Activated T-helper 17 cell treated with anti-CD3 and anti-CD28 coated beads, Interleukin-2, amount 50 U/mL, for 72 hours (primary cell): ENCODE measurements around the gene RTN1. TPM values are rescaled to one million over a fixed set of nuclear protein-coding genes. Genes with fewer than 3 reads are reported as not detected.
A peak's percentile ranks its signal among the peaks of the same experiment; 100 is the strongest.

Source experiments
- ATAC-seq: fragments of 150-1000 bp; cut with Tn5 transposase; replicated peaks from 2 replicates; pipeline ENCODE4 v1.10.0; 2021; ENCODE audit warnings: mild to moderate bottlenecking, moderate library complexity
- H3K27ac Mint-ChIP-seq: one replicate; pipeline ENCODE4 v1.8.0; 2022; ENCODE audit warnings: mixed read lengths
- H3K27me3 Mint-ChIP-seq: one replicate; pipeline ENCODE4 v1.8.0; 2022; ENCODE audit warnings: mixed read lengths
- H3K36me3 Mint-ChIP-seq: one replicate; pipeline ENCODE4 v1.8.0; 2022; ENCODE audit warnings: low read depth, mild to moderate bottlenecking, mixed read lengths
- H3K4me1 Mint-ChIP-seq: one replicate; pipeline ENCODE4 v1.8.0; 2022; ENCODE audit warnings: mixed read lengths
- H3K4me3 Mint-ChIP-seq: one replicate; pipeline ENCODE4 v1.8.0; 2022; ENCODE audit warnings: mild to moderate bottlenecking, mixed read lengths
- H3K9me3 Mint-ChIP-seq: one replicate; pipeline ENCODE4 v1.8.0; 2022; ENCODE audit warnings: mixed read lengths
- total RNA-seq, 2 donors: library from RNA; stranded (reverse); gene quantifications; one replicate each; pipeline ENCODE4 v1.2.3, GENCODE V29; 2022

RTN1 gene, protein sequence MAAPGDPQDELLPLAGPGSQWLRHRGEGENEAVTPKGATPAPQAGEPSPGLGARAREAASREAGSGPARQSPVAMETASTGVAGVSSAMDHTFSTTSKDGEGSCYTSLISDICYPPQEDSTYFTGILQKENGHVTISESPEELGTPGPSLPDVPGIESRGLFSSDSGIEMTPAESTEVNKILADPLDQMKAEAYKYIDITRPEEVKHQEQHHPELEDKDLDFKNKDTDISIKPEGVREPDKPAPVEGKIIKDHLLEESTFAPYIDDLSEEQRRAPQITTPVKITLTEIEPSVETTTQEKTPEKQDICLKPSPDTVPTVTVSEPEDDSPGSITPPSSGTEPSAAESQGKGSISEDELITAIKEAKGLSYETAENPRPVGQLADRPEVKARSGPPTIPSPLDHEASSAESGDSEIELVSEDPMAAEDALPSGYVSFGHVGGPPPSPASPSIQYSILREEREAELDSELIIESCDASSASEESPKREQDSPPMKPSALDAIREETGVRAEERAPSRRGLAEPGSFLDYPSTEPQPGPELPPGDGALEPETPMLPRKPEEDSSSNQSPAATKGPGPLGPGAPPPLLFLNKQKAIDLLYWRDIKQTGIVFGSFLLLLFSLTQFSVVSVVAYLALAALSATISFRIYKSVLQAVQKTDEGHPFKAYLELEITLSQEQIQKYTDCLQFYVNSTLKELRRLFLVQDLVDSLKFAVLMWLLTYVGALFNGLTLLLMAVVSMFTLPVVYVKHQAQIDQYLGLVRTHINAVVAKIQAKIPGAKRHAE
- not detected for total RNA-seq

DNA sequence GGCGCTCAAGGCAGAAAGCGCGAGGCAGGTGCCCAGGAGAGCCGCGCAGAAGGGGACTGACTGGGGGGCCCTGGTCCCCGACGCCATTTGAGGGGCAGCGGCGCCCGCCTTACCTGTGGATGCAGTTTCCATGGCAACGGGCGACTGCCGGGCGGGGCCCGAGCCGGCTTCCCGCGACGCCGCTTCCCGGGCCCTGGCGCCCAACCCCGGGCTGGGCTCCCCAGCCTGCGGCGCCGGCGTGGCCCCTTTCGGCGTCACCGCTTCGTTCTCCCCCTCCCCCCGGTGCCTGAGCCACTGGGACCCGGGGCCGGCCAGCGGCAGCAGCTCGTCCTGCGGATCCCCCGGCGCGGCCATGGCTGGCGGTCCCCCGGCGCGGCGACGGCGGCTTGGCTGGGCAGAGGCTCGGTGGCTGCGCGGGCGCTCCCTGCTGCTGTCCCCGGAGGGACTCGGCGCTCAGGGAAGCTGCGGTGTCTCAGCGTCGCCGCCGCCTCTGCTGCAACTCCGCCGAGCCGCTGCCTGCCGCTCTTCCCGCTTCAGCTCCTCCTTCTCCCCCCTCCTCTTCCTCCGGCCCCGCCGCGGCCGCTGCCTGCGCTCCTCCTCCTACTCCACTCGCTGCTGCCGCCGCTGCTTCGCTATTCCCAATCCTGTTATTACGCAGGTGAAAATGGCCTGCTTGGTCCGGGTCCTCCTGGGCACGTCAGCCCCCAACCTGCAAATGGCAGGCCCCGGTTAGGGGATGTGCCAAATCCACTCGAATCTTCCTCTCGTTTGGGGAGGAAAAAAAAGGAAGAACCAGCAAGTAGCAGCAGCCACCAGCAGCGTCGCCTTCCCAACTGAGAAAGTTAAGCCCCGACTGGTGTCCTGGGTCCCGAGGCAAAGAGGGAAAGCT, at the start of gene RTN1:
RTN1 (minus strand) TSS at position 500 of the 889 bp plus-strand sequence; CDS start at position 354, 146 bp downstream.
- Mint-ChIP-seq H3K27me3 (peaks cover 44% of the 10 kb centered on the region), H3K4me3 (peak within 1 kb of the TSS; percentile 74), H3K36me3 (no peaks in the 10 kb centered on the region), H3K27ac (no peak within 1 kb of the TSS), H3K9me3 (no peaks in the 10 kb centered on the region), H3K4me1 (no peaks in the 10 kb centered on the region)
- peak; percentile 37 for ATAC-seq

DNA sequence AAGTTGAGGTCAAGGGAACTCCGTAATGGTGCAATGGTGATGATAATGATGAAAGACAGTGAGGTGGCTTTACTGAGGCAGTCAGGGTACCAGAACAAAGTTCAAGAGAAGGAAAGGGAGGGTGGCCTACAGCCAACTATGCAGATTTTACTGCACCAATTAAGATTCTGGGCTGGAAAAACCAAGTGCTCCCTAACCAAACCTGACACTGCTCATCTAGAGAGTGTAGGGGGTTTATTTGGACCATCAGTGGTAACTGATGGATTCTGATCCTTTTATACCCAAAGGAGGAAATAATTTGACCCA, 49.8 kb upstream of the RTN1 start:
- no peaks in the 10 kb centered on the region for H3K36me3 Mint-ChIP-seq
- peak overlapping the region; percentile 36 for H3K4me3 Mint-ChIP-seq
- no peaks in the 10 kb centered on the region for H3K9me3 Mint-ChIP-seq
- H3K27me3 Mint-ChIP-seq = peaks cover 31% of the 10 kb centered on the region
- ATAC-seq = no peak
- H3K4me1 Mint-ChIP-seq = no peaks in the 10 kb centered on the region
- H3K27ac Mint-ChIP-seq = no peak overlapping the region

DNA sequence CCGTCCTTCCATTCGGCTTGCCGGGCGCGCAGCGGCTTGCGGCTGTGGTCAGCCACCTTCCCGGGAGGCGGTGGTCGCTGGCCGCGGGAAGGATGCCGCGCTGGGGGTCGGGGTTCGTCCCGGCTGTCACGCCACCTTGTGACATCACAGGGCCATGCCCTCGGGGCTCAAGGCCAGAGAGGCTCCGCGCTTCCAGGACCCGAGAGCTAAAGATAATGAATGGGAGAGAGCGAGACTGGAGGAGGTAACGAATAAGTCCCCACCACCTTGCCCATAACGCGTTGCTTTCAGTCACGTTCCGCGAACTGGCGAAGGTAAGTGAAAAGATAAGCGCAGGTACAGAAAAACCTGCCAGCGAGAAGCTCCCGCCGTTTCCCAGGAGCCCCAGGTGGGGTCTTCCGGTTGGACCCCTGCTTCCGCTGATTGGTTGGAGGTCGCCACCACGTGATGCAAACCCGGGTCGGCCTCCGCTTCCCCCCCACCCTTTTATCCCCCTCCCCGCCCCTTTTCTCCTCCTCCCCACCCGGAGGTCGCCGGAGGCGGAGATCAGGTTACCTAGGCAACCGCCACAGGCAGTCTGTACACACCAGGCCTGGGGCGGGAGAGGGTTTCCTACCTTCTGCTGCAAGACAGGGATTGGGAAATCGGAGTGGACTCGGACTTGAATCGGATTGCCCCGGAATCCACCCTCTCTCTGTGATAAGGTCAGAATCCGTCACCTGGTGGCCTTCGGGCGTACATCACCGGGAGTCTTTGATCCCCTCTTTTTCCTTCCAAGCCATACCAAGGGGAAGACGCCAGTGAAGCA, 49.2 kb upstream of the RTN1 start, which contains the start of gene LRRC9:
LRRC9 (plus strand) TSS at position 575 of the 808 bp plus-strand sequence.
- Mint-ChIP-seq H3K4me3 (peak within 1 kb of the TSS; percentile 61), H3K27ac (no peak within 1 kb of the TSS), H3K36me3 (no peaks in the 10 kb centered on the region), H3K4me1 (no peaks in the 10 kb centered on the region), H3K9me3 (no peaks in the 10 kb centered on the region), H3K27me3 (peaks cover 28% of the 10 kb centered on the region)
- ATAC-seq = no peak

DNA sequence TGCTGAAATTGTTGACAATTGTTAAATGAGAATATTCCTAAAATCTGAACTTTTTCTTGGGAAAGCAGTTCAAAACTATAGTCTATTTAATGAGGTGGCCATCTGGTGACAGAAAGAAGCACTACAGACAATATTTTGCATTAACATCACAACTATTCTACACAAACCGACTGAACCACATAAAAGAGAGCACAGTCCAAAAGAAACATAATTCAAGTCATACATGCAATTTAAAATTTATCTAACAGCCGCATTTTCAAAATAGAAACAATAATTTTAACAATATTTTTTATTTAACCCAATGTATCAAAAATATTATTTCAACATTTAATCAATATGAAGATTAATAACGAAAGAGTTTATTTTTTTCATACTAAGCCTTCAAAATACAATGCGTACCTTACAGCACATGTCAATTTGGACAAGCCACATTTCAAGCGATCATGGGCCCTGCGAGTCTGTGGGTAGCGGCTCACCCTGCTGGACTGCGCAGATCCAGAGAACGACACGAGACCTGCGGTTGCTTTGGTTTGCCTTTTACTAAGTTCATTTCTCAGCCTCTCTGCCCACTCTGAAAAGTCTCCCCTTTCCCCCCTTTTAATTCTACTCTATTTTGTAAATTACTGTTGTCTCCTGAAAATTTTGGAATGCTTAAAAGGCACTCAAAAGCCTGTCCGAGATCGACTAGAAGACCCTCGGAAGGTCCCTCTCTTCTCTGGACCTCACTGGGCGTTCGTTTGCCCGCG, 48.4 kb upstream of the RTN1 start:
- Mint-ChIP-seq H3K27me3 (peaks cover 27% of the 10 kb centered on the region), H3K27ac (no peak overlapping the region), H3K4me1 (no peaks in the 10 kb centered on the region), H3K9me3 (no peaks in the 10 kb centered on the region), H3K36me3 (no peaks in the 10 kb centered on the region), H3K4me3 (peak overlapping the region; percentile 61)
- peak; percentile 49 for ATAC-seq

DNA sequence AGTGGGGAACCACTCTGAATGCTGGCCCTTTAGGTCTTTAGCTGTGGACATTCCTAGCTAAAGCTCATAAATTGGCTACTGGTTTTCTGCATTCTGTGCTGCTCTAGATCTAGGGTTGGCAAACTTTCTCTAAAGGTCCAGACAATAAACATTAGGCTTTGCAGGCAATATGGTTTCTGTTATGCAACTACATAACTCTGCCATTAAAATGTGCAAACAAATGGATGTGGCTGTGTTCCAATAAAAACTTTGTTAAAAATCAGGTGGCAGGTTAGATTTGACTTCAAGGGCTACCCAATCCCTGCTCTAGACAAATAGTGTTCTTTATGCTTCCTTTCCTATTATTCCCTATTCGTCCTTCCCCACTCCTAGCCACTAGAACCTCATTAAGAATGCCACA, 42.6 kb upstream of the RTN1 start:
- no peaks in the 10 kb centered on the region for H3K36me3 Mint-ChIP-seq
- no peaks in the 10 kb centered on the region for H3K9me3 Mint-ChIP-seq
- H3K27me3 Mint-ChIP-seq = peaks cover 21% of the 10 kb centered on the region
- H3K4me1 Mint-ChIP-seq = no peaks in the 10 kb centered on the region
- no peak overlapping the region for H3K4me3 Mint-ChIP-seq
- H3K27ac Mint-ChIP-seq = no peak overlapping the region
- ATAC-seq = no peak

DNA sequence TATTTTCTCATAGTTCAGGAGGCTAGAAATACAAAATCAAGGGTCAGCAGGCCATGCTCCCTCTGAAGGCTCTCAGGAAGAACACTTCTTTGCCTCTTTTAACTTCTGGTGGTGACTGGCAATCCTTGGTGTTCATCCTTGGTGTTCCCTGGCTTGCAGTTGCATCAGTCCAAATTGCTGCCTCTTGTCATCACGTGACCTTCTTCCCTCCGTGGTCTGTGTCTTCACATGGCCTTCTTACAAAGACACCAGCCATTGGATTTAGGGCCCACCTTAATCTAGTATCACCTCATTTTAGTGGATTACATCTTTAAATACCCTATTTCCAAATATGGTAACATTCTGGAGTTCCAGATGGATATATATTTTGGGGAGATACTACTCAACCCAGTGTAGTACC, 41.9 kb upstream of the RTN1 start:
- no peaks in the 10 kb centered on the region for H3K4me1 Mint-ChIP-seq
- H3K4me3 Mint-ChIP-seq = no peak overlapping the region
- H3K27me3 Mint-ChIP-seq = peaks cover 20% of the 10 kb centered on the region
- no peaks in the 10 kb centered on the region for H3K9me3 Mint-ChIP-seq
- H3K36me3 Mint-ChIP-seq = no peaks in the 10 kb centered on the region
- H3K27ac Mint-ChIP-seq = no peak overlapping the region
- ATAC-seq = no peak

DNA sequence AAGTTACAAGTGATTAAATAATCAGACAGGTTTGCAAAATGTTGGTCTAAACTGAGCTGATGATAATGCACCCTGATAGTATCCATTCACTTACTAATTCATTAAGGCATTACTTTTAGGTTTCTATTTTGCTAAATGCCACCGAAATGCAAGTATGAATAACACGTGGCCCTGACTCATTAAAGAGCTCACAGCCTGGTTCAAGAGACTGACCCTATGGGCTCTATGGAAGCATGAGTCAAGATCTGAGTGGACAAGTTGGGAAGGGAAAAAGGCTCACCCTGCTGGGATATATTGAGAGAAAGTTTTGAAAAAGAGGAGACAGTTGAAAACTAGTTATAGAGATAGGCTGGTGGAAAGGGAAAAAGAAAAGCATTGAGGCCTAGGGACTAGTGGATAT, 34.6 kb upstream of the RTN1 start:
- Mint-ChIP-seq H3K4me1 (no peaks in the 10 kb centered on the region), H3K36me3 (no peaks in the 10 kb centered on the region), H3K9me3 (no peaks in the 10 kb centered on the region), H3K27me3 (peaks cover 7% of the 10 kb centered on the region), H3K27ac (no peak overlapping the region), H3K4me3 (no peak overlapping the region)
- no peak for ATAC-seq

DNA sequence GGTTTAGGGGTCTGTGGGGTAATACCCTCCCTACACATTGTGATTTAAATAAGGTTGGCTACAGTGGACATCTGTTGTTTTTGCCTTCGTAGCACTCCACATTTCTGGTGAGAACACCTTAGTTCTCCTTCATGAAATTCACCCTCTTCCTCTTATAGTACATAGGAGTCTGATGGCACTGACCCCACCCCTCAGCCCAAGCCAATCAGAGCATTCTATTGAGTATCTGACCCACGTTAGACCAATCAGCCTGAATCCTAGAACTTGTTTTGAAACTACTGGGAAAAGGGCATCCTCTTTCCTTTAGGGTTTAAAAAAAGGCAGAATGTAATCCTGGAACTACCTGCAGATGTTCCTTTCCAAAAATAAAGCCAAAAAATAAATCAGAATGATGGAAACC, 33.6 kb upstream of the RTN1 start:
- no peak overlapping the region for H3K4me3 Mint-ChIP-seq
- peaks cover 8% of the 10 kb centered on the region for H3K27me3 Mint-ChIP-seq
- no peaks in the 10 kb centered on the region for H3K9me3 Mint-ChIP-seq
- H3K4me1 Mint-ChIP-seq = no peaks in the 10 kb centered on the region
- H3K27ac Mint-ChIP-seq = no peak overlapping the region
- ATAC-seq = no peak
- no peaks in the 10 kb centered on the region for H3K36me3 Mint-ChIP-seq

DNA sequence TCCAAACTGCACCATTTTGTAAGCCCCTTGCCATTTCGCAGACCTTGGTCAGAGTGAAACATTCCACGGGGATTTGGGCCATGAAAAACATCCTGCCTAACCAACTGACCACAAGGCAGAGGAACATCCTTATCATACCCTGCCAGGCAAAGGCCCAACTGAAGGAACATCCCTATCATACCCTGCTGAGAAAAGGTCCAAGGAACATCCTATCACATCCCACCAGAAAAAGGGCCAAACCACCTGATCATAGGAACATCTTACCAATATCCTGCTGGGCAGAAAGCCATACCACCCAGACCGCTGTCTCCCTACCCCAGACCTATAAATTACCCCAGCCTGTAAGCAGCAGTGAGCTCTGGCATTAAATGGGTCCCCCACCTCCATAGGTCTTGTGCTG, 30.0 kb upstream of the RTN1 start:
- Mint-ChIP-seq H3K4me1 (no peaks in the 10 kb centered on the region), H3K27me3 (peaks cover 23% of the 10 kb centered on the region), H3K27ac (no peak overlapping the region), H3K4me3 (no peak overlapping the region), H3K36me3 (no peaks in the 10 kb centered on the region), H3K9me3 (no peaks in the 10 kb centered on the region)
- ATAC-seq = no peak

DNA sequence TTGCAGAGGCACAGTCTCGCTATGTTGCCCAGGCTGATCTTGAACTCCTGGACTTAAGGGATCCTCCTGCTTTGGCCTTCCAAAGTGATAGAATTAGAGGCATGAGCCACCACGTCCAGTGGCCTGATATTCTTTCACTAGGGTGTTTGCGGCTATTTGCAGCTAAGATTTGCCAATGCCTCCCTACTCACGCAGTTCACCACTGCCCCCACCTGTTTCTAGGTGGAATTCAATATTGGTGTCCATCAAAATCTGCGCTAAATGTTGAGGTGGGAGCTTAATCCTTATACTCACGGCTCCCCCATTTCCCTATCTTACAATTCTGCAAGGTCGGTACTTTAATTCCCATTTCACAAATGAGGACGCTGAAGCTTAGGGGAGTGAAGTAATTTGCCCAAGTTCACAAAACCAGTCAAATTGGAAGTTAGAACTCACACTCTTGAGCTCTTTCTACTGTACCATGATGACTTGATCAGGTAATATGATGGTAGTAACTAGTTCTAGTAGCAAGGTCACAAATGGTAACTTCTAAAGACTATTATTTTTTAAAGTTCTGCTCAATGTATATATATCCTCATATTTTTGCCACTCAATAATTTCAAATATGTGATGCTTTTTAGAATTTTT, 27.3 kb upstream of the RTN1 start:
- H3K9me3 Mint-ChIP-seq = no peaks in the 10 kb centered on the region
- peaks cover 29% of the 10 kb centered on the region for H3K27me3 Mint-ChIP-seq
- no peak overlapping the region for H3K4me3 Mint-ChIP-seq
- no peak overlapping the region for H3K27ac Mint-ChIP-seq
- no peaks in the 10 kb centered on the region for H3K4me1 Mint-ChIP-seq
- no peaks in the 10 kb centered on the region for H3K36me3 Mint-ChIP-seq
- no peak for ATAC-seq

DNA sequence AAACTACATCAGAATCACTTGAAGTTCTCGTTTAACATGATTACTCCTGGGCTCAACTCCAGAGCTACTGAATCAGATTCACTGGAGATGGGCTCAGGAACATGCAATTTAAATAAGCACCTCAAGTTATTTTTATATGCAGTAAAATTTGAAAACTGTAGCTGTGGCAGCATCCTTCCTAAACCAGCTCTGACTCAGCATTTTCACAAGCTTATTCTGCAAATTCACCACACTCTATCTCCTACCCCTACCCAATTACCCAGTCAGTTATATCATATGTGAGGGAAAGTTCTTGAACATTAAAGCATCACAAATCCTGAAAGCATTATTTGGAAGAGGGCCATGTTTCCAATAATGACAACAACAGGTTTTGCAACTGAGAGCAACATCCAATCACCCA, 25.1 kb upstream of the RTN1 start:
- no peaks in the 10 kb centered on the region for H3K36me3 Mint-ChIP-seq
- H3K4me3 Mint-ChIP-seq = no peak overlapping the region
- H3K9me3 Mint-ChIP-seq = no peaks in the 10 kb centered on the region
- ATAC-seq = no peak
- no peaks in the 10 kb centered on the region for H3K4me1 Mint-ChIP-seq
- H3K27ac Mint-ChIP-seq = no peak overlapping the region
- H3K27me3 Mint-ChIP-seq = peaks cover 28% of the 10 kb centered on the region

DNA sequence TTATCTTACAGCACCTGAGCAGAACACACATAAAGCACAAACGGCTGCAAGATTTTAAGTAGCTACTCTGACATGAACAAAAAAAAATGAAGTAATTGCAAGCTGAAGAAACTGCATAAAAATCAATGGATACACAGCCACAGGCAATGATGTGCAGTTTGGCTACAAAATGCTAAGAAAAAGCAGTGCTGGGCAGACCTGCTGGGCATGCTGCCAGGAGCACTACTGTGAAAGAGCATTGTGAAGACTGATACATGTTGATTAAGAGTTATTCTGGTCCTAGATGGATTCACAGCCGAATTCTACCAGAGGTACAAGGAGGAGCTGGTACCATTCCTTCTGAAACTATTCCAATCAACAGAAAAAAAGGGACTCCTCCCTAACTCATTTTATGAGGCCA, 20.1 kb upstream of the RTN1 start:
- H3K4me3 Mint-ChIP-seq = no peak overlapping the region
- H3K9me3 Mint-ChIP-seq = no peaks in the 10 kb centered on the region
- H3K4me1 Mint-ChIP-seq = no peaks in the 10 kb centered on the region
- no peak overlapping the region for H3K27ac Mint-ChIP-seq
- no peaks in the 10 kb centered on the region for H3K36me3 Mint-ChIP-seq
- ATAC-seq = no peak
- H3K27me3 Mint-ChIP-seq = peaks cover 22% of the 10 kb centered on the region

DNA sequence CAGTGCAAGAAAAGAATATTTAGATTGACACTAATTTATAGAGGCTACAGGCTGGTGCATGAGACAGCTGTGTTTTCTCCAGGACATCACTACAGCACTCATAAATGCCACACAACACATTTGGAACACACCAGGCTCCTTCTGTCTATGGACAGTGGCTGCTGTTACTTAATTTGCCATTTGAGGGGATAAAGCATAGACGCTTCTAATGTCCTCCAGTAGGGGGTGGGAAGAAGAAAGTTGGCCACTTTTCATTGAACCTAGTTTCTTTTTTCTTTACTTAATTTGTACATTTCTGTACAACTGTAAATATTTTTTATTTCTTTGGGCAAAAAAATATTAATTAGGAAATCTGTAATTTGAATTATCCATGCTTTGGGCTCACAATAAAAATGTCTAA, 12.4 kb upstream of the RTN1 start:
- Mint-ChIP-seq H3K27ac (no peak overlapping the region), H3K27me3 (peaks cover 18% of the 10 kb centered on the region), H3K36me3 (no peaks in the 10 kb centered on the region), H3K4me1 (no peaks in the 10 kb centered on the region), H3K9me3 (peaks cover 3% of the 10 kb centered on the region), H3K4me3 (no peak overlapping the region)
- ATAC-seq = no peak
